GM19238 (cell line): ENCODE results near the gene ALPP.
"Not testable (repeated sequence)": the region's sequence is repeated elsewhere in the genome, so short reads cannot be mapped to it uniquely, and the experiment has no call there.

Experiments
- DNase-seq: peaks from one replicate; pipeline ENCODE4 v3.0.0; 2011; ENCODE audit warnings: low spot score; ENCODE audit not compliant: insufficient read length

The ALPP gene

DNA sequence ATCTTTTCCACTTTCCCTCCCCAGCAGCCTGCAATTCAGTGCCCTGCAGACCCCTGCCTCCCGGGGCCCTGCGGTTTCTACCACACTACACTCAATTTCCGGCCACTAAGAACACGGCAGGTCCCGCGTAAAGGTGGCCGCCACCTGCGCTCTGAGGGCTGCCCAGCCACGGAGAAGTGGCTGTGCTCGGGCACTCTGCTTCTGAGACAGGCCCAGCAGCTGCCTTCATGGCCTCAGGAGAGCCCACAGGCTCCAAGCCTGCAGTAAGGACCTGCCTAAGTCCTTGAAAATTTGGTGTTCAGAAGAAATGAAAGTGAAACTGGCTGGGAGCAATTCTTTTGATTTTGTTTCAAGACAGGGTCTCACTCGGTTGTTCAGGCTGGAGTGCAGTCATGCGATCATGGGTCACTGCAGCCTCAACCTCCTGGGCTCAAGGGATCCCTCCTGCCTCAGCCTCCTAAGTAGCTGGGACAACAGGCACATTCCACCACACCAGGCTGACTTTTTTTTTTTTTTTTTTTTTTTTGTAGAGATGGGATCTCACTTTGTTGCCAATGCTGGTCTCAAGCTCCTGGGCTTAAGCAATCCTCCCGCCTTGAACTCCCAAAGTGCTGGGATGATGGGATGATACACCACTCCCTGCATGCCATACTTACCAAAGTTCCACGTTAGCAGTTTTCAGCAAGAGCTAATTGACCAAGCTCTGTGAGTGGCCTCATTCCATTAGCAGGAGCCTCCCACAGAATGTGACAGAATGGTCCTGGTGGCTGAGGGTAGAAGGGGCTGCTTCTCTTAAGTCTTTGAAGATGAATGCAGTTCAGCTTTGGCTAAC is 14.6 kb upstream of the ALPP start:
- peak; percentile 57 for DNase-seq

DNA sequence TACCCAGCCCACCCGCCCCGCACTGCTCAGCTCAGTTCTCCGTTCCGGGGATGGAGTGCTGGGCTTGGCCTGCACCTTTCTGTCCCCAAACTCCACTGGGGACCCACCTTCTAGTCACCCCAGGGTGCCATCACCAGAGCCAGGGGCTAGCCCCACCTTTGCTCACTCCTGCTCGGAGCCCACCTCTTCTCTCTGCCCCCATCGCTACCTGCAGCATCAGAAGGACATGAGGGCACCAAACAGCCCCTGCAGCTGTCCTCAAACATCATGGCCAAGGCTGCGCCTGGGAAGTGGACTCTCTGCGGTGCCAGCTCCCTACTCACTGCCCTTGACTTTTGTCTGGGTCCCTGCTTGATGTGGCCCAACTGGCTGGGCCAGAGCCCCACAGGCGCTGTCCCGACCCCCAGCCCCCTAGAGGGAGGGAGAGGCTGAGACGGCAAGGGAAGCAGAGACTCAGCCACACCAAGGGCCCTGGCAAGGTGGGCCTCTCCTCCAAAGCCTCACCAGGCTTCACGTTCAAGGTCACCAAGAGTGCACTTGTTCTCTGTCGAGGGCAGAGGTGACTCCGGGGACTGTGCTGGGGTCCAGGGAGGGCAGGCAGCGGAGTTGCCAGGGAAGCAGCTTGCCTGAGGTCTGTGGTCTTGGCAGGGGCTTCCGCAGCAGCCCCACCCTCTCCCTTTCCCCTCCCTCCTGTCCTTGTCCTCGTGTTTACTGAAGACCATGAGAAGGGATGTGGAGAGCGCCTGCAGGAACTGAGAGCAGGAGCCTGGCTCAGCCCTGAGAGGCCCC is 13.6 kb upstream of the ALPP start:
- DNase-seq = not testable (repeated sequence)

DNA sequence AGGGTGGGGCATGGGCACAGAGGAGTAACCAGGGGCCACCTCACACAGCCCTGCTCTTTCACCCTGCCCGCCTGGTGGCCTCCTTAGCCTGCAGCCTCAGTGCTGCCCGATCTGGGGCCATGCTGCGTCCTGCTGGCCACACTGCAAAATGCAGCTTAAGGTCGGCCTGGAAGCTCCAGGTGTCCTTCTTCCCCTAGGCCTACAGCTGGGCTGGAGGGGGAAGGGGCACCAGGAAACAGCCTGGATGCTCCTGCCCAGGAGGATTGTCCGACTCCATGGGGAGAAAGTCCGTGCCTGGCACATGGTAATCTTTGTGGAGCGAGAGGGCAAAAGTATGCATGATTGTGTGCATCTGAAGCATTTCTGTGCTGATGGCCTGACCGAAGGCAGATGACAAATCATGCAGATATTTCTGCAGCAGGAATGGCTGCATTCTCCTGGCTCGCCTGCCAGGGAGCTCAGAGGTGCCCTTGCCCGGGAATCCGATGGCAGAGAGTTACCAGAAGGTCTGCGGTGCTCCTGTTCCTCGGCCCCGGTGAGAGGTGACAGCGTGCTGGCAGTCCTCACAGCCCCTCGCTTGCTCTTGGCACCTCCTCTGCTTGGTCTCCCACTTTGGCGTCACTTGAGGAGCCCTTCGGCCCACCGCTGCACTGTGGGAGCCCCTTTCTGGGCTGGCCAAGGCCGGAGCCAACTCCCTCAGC is 12.8 kb upstream of the ALPP start:
- peak; percentile 39 for DNase-seq

DNA sequence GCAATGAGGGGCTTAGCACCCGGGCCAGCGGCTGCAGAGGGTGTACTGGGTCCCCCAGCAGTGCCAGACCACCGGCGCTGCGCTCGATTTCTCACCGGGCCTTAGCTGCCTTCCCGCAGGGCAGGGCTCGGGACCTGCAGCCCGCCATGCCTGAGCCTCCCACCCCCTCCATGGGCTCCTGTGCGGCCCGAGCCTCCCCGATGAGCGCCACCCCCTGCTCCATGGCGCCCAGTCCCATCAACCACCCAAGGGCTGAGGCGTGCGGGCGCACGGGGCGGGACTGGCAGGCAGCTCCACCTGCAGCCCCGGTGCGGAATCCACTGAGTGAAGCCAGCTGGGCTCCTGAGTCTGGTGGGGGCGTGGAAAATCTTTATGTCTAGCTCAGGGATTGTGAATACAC is 12.1 kb upstream of the ALPP start:
- DNase-seq = not testable (repeated sequence)

DNA sequence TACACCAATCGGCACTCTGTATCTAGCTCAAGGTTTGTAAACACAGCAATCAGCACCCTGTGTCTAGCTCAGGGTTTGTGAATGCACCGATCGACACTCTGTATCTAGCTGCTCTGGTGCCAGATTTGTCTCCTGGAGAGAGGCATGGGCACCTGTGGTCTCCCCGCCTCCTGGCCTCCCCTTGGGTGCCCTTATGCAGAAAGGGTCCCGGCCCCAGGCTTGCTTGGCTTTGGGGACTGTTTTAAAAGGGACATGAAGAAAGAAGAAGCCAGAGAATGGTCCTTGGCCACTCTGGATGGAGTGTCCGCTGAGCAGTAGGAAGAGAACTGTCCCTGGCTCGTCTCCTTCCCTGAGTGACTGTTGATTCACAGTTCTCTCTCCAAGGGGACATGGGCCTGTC is 11.5 kb upstream of the ALPP start:
- DNase-seq = no peak

DNA sequence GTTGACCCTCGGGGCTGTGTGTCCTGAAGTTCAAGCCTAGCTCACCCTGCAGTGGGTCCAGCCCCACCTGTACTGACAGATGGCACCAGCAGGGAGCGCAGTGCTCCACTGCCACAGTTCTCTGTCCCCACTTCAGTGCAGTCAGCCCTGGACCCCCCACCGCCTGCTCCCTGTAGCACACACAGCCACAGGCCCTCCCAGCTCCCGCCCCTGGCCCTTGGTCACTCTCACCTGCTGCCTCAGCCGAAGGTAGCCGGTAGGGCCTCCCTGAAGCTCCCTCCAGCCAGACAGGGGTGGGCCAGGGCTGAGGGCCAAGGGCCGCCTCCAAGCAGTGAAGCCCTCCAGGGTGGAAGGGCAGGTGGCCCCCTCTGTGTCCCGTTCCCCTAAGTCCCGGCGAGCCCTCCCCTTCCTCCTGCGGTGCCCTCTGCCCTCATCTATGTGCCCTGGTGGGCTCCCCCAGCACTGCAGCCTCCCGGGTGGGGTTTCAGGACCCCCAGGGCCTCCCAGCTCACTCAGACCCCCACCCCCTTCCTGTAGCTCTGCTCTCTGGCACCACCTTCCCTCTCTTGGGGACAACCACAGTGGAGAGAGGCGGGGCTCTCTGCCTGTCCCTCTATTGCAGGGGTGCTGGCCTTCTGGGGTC is 10.8 kb upstream of the ALPP start:
- DNase-seq = no peak

DNA sequence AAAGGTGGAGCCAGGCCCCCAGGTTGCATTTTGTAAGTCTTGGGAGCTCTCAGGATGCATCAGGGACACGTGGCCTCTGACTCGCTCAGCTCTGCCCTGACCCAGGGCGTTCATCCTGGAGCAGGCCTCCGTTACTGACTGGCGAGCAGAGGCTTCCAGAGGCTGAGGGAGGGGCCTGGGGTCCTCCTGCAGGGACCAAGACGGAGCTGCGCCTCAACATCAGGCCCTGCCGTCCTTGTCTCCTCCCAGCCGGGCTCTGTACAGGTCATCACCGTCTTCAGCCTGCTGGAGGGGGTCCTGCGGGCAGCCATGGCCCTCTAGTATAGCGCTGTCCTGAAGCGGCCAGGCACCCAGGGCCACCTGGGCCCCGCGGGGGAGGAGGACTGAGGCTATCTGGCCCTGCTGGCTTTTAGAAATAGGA is 10.2 kb upstream of the ALPP start:
- no peak for DNase-seq

DNA sequence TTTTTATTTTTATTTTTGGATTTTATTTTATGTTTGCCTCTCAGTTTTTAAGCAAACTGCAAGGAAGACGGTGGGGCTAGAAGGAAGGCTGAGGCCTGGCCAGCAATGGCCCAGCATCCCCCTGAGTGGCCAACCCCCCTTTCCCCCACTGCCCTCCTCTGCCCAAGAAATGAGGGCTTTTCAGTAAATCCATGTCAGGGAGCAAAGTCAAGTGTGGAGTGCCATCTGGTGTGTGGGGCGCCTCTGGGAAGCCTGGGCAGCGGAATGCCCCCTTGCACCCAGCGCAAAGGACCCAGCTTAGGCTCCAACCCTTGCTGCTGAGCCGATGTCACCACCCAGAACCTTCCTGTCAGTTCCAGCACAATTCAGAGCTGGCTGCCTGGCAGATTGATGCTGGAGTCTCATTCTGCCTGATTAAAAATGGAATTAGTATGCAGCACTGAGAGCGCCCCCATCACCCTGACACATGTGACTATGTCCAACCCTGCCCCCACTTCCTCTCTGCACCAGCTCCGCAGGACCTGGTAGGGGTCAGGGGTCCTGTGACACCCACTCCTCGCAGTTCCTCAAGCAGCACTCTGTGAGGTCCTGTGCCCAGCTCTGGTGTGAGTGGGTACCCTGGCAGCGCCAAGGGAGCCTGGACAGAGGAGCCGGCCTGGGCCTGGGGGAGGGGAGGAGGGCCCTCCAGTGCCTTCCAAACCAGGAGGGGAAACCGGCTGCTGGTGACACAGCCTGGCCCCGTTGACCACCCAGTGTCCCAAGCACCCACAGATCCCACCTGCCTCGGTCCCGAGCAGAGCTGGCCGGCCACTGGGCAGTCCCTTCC is 9.2 kb upstream of the ALPP start:
- no peak for DNase-seq

DNA sequence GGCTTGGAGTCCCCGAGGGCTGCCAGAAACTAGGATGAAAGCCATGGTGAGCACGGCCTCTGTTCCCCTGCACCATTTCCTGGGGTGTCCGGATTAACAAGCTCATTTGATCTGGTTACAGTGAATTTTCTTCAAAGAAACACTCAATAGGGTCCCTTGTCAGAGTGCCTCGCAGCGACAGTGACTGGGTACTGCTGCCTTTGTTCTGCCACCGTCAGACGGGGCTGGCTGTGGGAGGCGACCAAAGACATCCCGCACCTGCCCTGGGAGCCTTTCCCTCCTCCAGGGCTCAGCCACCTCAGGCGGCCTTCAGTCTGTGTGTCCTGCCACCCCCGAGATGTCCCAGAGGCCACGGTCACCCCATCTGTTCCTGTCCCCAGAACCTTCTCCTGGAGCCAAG is 8.5 kb upstream of the ALPP start:
- DNase-seq = not testable (repeated sequence)

DNA sequence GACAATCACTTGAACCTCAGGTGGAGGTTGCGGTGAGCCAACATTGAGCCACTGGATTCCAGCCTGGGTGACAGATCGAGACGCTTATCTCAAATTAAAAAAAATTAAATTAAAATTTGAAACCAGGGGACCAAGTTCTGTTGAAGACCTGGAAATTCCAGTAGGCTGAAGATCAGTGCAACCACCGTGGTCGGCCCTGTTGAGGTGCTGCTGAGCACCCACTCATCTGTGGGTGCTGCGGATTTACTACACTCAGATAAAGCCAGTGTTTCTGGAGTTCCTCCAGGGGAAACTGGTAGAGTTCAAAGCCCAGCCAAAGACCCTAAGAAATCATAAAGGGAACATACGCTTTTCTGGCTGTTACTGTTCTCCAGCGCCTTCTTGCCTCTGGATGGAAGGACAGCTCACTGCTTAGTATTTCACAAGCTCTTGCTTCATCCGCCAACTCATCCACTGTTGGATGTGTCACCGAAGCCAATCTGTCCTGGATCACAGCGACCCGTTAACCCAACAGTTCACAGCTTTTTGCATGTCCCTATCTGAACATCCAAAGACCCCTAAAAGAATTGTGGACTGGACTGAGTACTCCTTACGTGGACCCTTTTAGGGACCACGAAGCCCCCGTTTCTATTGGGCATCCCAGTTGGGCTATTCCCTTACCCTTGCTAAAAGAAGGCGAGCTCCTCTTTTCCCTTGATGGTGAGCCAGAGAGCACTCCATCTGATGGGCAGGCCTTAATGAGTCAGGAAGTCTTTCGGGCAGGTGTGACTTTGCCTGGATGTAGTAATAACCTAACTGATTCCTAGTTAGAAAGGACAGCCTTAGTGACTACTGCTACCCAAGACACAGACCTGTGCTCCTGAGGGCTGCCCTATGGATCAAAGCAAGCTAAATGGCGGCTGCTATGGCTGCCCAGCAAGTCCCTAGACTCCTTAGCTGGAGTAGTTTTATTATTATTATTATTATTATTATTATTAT is 6.0 kb upstream of the ALPP start:
- DNase-seq = no peak

DNA sequence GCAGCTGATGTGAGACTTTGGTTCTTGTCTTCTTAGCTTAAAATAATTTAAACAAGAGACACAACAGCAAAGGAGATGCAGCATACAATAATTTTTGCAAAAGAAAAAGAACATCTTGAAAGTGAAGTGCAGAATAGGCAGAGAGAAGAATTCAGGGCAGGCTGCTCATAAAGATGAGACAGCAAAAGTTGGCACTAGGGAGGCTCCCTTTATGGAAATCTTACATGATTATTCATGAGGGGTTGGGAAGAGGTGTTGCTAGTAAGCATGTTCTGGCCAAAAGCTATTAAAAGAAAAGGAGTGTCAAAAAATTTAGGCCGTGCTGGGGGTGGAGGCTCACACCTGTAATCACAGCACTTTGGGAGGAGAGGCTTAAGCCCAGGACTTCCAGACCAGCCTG is 4.2 kb upstream of the ALPP start:
- DNase-seq = no peak

DNA sequence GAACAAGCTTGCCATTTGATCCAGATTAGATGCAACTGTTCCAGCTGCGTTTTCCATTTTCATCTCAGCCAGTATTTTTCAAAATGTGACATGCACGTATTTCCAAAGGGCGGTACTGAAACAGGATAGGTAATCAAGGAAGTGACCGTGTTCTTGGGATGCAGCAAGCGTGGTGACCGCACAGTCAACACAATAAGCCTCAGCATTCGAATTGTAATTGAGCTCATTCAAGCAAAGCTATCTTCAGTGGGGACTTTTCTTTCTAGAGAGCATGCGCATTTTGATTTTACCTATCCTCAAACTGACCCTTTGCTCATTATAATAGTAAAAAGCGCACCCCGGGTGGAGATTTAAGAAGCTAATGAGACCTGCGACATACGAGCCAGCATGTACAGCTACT is 3.4 kb upstream of the ALPP start:
- no peak for DNase-seq

DNA sequence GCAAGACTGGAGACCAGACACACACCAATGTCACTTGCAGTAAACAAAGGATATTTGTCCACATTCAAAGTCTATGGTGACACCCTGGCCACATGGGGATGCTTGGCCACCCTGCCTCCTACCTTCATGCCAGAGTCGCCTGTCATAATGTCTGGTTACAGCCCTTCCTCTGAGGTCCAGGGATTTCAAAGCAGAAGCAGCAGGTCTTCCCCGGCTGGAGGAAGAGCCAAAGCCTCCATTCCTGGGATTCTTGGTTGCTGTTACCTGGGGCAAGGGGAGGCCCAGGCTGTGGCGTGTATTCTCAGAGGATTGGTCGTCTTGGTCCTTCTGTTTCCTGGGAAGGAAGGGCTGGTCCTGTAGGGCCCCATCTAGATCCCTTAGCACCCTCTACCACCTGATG is 2.3 kb upstream of the ALPP start:
- no peak for DNase-seq

DNA sequence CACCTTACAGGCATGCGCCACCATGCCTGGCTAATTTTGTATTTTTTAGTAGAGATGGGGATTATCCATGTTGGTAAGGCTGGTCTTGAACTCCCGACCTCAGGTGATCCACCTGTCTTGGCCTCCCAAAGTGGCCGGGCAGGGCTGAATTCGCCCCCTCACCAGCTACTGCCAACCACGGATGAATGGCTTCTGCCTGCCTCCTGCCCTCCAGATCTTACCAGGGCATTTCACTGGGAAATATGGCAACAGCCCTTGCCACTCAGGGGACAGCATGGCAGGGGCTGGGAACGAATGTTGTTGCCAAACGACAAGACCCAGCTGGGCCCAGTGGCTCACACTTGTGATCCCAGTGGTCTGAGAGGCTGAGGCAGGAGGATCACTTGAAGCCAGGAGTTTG is 1.8 kb upstream of the ALPP start:
- DNase-seq = no peak

DNA sequence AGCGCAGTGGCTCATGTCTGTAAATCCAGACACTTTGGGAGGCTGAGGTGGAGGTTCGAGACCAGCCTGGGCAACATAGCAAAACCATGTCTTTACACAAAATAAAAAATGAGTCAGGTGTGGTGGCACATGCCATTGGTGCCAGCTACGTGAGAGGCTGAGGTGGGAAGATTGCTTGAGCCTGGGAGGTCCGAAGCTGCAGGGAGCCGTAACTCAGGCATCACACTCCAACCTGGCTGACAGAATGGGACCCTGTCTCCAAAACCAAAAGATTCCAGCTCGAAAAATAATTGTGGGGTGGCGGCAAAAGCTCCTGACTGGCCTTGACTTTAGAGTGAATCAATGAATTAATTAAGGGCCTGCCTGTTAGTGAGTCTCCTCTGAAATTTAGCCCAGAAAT is 1.2 kb upstream of the ALPP start:
- DNase-seq = no peak

DNA sequence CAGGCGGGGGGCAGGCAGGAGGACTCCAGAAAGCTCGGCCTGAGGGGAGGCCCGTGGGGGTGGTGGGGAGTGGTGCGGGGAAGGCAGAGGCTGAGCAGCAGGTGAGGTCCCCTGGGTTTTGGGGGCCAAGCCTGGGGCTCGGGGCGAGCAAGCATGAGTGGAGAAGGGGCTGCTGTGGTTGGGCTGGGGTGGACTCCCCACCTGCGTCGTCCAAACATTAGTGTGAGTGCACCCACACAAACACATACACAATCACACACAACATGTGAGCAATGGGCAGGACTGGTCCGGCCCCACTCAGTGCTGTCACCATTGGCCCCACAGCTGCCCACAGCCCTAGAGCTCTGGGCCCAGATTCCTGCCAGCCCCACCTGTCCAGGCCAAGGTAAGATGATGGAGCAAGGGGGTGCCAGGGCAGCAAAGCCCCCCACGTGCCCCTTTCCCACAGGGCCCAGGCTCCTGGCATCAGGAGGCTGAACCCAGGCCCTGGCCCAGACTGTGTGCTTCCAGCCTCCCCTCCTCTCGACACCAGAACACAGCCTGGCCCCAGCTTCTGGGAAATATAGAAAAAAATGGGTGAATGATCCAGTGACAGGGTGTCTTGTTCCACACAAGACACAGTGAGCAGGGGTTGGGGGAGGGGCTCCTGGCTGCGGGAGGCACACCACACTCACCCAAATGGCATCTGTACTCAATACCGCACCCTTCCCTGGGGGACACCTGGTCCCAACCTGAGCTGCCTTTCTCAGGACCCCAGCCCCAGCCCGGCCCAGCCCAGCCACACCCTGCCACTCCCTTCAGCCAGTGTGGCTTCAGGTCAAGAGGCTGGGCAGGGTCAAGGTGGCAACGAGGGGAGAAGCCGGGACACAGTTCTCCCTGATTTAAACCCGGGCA is 463 bp upstream of the ALPP start:
- no peak for DNase-seq

DNA sequence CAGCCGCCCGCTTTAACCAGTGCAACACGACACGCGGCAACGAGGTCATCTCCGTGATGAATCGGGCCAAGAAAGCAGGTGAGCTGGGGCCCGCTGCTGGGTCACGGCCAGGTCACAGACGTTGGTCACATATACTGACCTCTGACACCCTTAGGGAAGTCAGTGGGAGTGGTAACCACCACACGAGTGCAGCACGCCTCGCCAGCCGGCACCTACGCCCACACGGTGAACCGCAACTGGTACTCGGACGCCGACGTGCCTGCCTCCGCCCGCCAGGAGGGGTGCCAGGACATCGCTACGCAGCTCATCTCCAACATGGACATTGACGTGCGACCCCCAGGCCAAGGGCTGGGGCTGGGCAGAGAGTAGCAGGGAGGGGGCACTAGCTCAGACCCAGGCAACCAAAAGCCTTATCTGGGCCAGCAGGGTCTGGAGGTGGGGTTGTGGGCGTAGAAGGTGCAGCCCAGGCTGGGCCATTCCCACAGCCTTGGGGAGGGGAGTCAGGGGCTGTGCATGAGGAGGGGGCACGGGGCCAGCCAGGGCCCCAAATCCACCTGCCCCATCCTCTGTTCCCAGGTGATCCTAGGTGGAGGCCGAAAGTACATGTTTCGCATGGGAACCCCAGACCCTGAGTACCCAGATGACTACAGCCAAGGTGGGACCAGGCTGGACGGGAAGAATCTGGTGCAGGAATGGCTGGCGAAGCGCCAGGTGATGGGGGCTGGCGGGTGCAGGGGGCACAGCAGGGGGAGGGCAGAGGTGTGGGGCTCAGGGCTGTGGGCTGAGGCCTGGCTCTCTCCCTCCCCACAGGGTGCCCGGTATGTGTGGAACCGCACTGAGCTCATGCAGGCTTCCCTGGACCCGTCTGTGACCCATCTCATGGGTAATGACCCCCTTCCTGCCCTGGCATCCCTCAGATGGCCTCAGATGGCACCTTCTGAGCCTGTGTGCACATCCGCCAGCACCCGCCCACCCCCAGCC is 1.3 kb downstream of the ALPP start:
- not testable (repeated sequence) for DNase-seq
